HepG2 (cell line): Measurements from ENCODE around the gene SUPT6H. TPM values are rescaled to one million over a fixed set of nuclear protein-coding genes. Genes with fewer than 3 reads are reported as not detected.

ENCODE experiments used
- BATF2 ChIP-seq: sonication (generic); formaldehyde crosslinking; IDR thresholded peaks from 2 replicates; pipeline ENCODE4 v1.8.0; 2022; ENCODE audit warnings: mild to moderate bottlenecking, missing genetic modification reagents, moderate library complexity
- EP300 ChIP-seq, 3 experiments: sonication (generic) in 1 of 3; formaldehyde crosslinking in 1 of 3; IDR thresholded peaks; 2 replicates each; pipeline versions ENCODE4 v1.5.1 to v1.6.1; 2011 to 2020; ENCODE audit warnings: low read depth in 2 of 3, low read length in 2 of 3, borderline replicate concordance in 1 of 3, improper control_type of control experiment in 1 of 3, mild to moderate bottlenecking in 1 of 3, missing genetic modification reagents in 1 of 3, moderate library complexity in 1 of 3
- FOXJ3 ChIP-seq: sonication (generic); formaldehyde crosslinking; IDR thresholded peaks from 2 replicates; pipeline ENCODE4 v1.4.0; 2020; ENCODE audit warnings: missing genetic modification reagents, mild to moderate bottlenecking, borderline replicate concordance
- GMEB1 ChIP-seq: sonication (generic); formaldehyde crosslinking; IDR thresholded peaks from 2 replicates; pipeline ENCODE4 v1.5.1; 2020; ENCODE audit warnings: missing genetic modification reagents, mild to moderate bottlenecking, borderline replicate concordance
- KLF16 ChIP-seq, 2 experiments: sonication (generic) in 1 of 2; formaldehyde crosslinking in 1 of 2; IDR thresholded peaks; 2 replicates each; pipeline versions ENCODE4 v1.6.1 to v1.8.0; 2016 to 2023; ENCODE audit warnings: missing genetic modification reagents in 2 of 2, missing compliant biosample characterization in 1 of 2
- MLX ChIP-seq: IDR thresholded peaks from 2 replicates; pipeline ENCODE4 v1.6.1; 2016
- MYC ChIP-seq: sonication (generic); formaldehyde crosslinking; IDR thresholded peaks from 2 replicates; pipeline ENCODE4 v1.9.0; 2021; ENCODE audit warnings: missing genetic modification reagents, borderline replicate concordance
- ONECUT2 ChIP-seq: sonication (generic); formaldehyde crosslinking; IDR thresholded peaks from 2 replicates; pipeline ENCODE4 v1.4.0; 2020; ENCODE audit warnings: missing genetic modification reagents
- PCBP2 ChIP-seq: fragments of 200-400 bp; formaldehyde crosslinking; optimal IDR thresholded peaks from 2 replicates; pipeline ENCODE3; 2018; ENCODE audit warnings: low read length, low read depth; ENCODE audit not compliant: poor library complexity, severe bottlenecking
- POGK ChIP-seq: sonication (generic); formaldehyde crosslinking; conservative IDR thresholded peaks from 2 replicates; pipeline ENCODE4 v1.8.0; 2022; ENCODE audit warnings: mild to moderate bottlenecking, moderate library complexity, missing genetic modification reagents
- SRSF1 ChIP-seq: fragments of 200-400 bp; formaldehyde crosslinking; optimal IDR thresholded peaks from 2 replicates; pipeline ENCODE3; 2017; ENCODE audit warnings: mild to moderate bottlenecking, low read depth, low read length, moderate library complexity
- SRSF4 ChIP-seq: fragments of 200-400 bp; formaldehyde crosslinking; IDR thresholded peaks from one replicate; pipeline ENCODE4 v1.6.1; 2018; ENCODE audit warnings: mild to moderate bottlenecking, low read depth, low read length, moderate library complexity; ENCODE audit not compliant: poor library complexity, severe bottlenecking
- STAG1 ChIP-seq: sonication (generic); formaldehyde crosslinking; IDR thresholded peaks from 2 replicates; pipeline ENCODE4 v1.4.0; 2020; ENCODE audit warnings: missing genetic modification reagents
- TFE3 ChIP-seq: IDR thresholded peaks from 2 replicates; pipeline ENCODE4 v1.6.1; 2016
- XRCC5 ChIP-seq: fragments of 200-400 bp; formaldehyde crosslinking; optimal IDR thresholded peaks from 2 replicates; pipeline ENCODE3; 2017; ENCODE audit warnings: mild to moderate bottlenecking, low read length
- ZIK1 ChIP-seq: sonication (generic); formaldehyde crosslinking; IDR thresholded peaks from 2 replicates; pipeline ENCODE4 v1.5.0; 2020; ENCODE audit warnings: mild to moderate bottlenecking, low read depth, missing genetic modification reagents, borderline replicate concordance
- ZMYM4 ChIP-seq: sonication (generic); formaldehyde crosslinking; IDR thresholded peaks from 2 replicates; pipeline ENCODE4 v1.8.1; 2023; ENCODE audit warnings: mild to moderate bottlenecking, missing genetic modification reagents
- ZNF180 ChIP-seq: sonication (generic); formaldehyde crosslinking; IDR thresholded peaks from 2 replicates; pipeline ENCODE4 v1.4.0; 2020; ENCODE audit warnings: low read depth, missing genetic modification reagents, borderline replicate concordance
- ZNF564 ChIP-seq: sonication (generic); formaldehyde crosslinking; IDR thresholded peaks from 2 replicates; pipeline ENCODE4 v1.8.1; 2023; ENCODE audit warnings: mild to moderate bottlenecking, missing genetic modification reagents
- ZNF678 ChIP-seq: sonication (generic); formaldehyde crosslinking; IDR thresholded peaks from 2 replicates; pipeline ENCODE4 v1.4.0; 2020; ENCODE audit warnings: mild to moderate bottlenecking, missing genetic modification reagents
- ZNF713 ChIP-seq: sonication (generic); formaldehyde crosslinking; IDR thresholded peaks from 2 replicates; pipeline ENCODE4 v1.4.0; 2020; ENCODE audit warnings: mild to moderate bottlenecking, missing genetic modification reagents
- ZSCAN9 ChIP-seq: IDR thresholded peaks from 2 replicates; pipeline ENCODE4 v1.6.1; 2016; ENCODE audit warnings: borderline replicate concordance
- polyA plus RNA-seq, 8 experiments: library from polyadenylated mRNA; depleted of rRNA in 3 of 8; stranded (reverse) in 7 of 8; unstranded in 1 of 8; fragments of >200 nt; fragmentation: Illumina TruSeq in 4 of 8; extraction: Trizol in 4 of 8; gene quantifications; 2 replicates each; pipeline versions ENCODE4 v1.2.1 to v1.2.3, GENCODE V29; 2011 to 2016; ENCODE audit warnings: low read depth in 4 of 8, missing spikeins in 1 of 8, mixed read lengths in 1 of 8; ENCODE audit not compliant: insufficient read depth in 1 of 8
- total RNA-seq, 5 experiments: library from RNA; depleted of rRNA; stranded (reverse); fragments of >200 nt; fragmentation: Illumina TruSeq; extraction: Trizol; gene quantifications; 2 replicates each; pipeline ENCODE4 v1.2.3, GENCODE V29; 2016; ENCODE audit warnings: low read depth in 1 of 5

SUPT6H gene
- total and polyA plus RNA-seq, 2 of the 13 experiments (the other 11 are each of a cell fraction or from before 2014, with no cell fraction given): 32.7 to 39.9 TPM

- TF ChIP-seq ZSCAN9 (CRISPR knock-in tag) (no peak), ZNF713 (CRISPR knock-in tag) (no peak), TFE3 (peak; percentile 26; the same call in 1 of the 2 replicates), ZIK1 (no peak), XRCC5 (no peak), BATF2 (CRISPR knock-in tag) (0 out of 2 replicates have a peak, but pooled peaks have one; percentile 63), MYC (no peak; the same call in 1 of the 2 replicates), ZNF564 (CRISPR knock-in tag) (peak; percentile 22; the same call in 1 of the 2 replicates), MLX (CRISPR knock-in tag) (0 out of 2 replicates have a peak, but pooled peaks have one; percentile 28), EP300 (IDR thresholded peaks at IDR 0.05; ENCODE audit: low read depth in 2 of 2, low read length in 2 of 2) (0 out of 4 replicates have a peak, but pooled peaks of 1 of the 2 experiments have one; percentile 24), EP300 (CRISPR knock-in tag; IDR thresholded peaks at IDR 0.05; ENCODE audit: borderline replicate concordance) (0 out of 2 replicates have a peak, but pooled peaks have one; percentile 12), POGK (no peak), SRSF4 (no peak), SRSF1 (peak; percentile 83), ZNF678 (CRISPR knock-in tag) (no peak), ONECUT2 (no peak), ZMYM4 (CRISPR knock-in tag) (peak; percentile 41; the same call in 1 of the 2 replicates), KLF16 (CRISPR knock-in tag; IDR thresholded peaks at IDR 0.05) (no peak), GMEB1 (CRISPR knock-in tag) (no peak), PCBP2 (peak; percentile 82), ZNF180 (CRISPR knock-in tag) (no peak), FOXJ3 (CRISPR knock-in tag) (no peak), STAG1 (CRISPR knock-in tag) (no peak)
These were observed 83.2 kb downstream of the SUPT6H start (continued) for GRCh38 chr17:28744972-28745785.
